ENCODE measurements around the gene ZNF215. TPM values are rescaled to one million over a fixed set of nuclear protein-coding genes. Genes with fewer than 3 reads are reported as not detected.

The ZNF215 gene
- total and polyA plus RNA-seq, 2 donors from 2014 or later, result 0.56 to 6.4 TPM

DNA sequence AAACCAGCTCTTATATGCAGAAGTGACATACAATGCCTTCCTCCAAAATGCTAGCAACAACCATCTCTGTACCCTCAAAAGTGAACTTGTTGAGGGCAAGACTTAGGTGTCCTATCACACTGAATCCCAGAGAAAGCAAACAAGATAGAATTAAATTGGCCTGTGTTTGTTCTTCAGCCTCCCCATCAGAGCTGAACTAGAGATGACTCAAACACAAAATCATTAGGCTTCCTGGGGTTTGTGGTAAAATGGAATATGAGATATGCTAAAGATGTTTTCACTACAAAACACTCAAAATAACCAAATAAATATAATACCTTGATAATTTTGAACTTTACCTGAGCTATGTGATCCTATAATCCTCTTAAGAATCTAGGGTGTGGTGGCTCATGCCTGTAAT lies 62.3 kb downstream of the ZNF215 start:
- Histone ChIP-seq H3K27ac (ENCODE audit: low read depth in 2 of 2, low read length in 2 of 2) (no peak overlapping the region), H3K9ac (ENCODE audit: low read length in 3 of 3) (no peak overlapping the region), H3K36me3 (ENCODE audit: control insufficient read depth in 2 of 3, insufficient read depth in 3 of 3, low read length in 3 of 3) (no peaks in the 10 kb centered on the region), H3K4me1 (ENCODE audit: control insufficient read depth in 2 of 3, insufficient read depth in 2 of 3, low read depth in 1 of 3, low read length in 3 of 3) (no peaks in the 10 kb centered on the region), H3K27me3 (ENCODE audit: control insufficient read depth, insufficient read depth, low read length) (no peaks in the 10 kb centered on the region), H3K9me3 (ENCODE audit: control insufficient read depth in 2 of 3, insufficient read depth in 1 of 3, low read length in 3 of 3) (peaks cover 0 to 5% (median 0%) of the 10 kb centered on the region in 3 donors), H3K4me3 (ENCODE audit: low read length in 3 of 3) (no peak overlapping the region)
- intact Hi-C loops (cut with DNase I), result no loop called here
- TF ChIP-seq, protein P1, sequence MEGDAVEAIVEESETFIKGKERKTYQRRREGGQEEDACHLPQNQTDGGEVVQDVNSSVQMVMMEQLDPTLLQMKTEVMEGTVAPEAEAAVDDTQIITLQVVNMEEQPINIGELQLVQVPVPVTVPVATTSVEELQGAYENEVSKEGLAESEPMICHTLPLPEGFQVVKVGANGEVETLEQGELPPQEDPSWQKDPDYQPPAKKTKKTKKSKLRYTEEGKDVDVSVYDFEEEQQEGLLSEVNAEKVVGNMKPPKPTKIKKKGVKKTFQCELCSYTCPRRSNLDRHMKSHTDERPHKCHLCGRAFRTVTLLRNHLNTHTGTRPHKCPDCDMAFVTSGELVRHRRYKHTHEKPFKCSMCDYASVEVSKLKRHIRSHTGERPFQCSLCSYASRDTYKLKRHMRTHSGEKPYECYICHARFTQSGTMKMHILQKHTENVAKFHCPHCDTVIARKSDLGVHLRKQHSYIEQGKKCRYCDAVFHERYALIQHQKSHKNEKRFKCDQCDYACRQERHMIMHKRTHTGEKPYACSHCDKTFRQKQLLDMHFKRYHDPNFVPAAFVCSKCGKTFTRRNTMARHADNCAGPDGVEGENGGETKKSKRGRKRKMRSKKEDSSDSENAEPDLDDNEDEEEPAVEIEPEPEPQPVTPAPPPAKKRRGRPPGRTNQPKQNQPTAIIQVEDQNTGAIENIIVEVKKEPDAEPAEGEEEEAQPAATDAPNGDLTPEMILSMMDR (IDR thresholded peaks at IDR 0.05; ENCODE audit: borderline replicate concordance, extremely low read depth, insufficient read depth), result no peak
- DNase-seq, result no peak
- FAIRE-seq, result no peak

GRCh38 chr11:6991227-6991626 lies 65.0 kb downstream of the ZNF215 start:
- H3K4me1 ChIP-seq (ENCODE audit: control insufficient read depth in 2 of 3, insufficient read depth in 2 of 3, low read depth in 1 of 3, low read length in 3 of 3), result no peaks in the 10 kb centered on the region
- H3K36me3 ChIP-seq (ENCODE audit: control insufficient read depth in 2 of 3, insufficient read depth in 3 of 3, low read length in 3 of 3), result no peaks in the 10 kb centered on the region
- intact Hi-C loops (cut with DNase I), result no loop called here
- DNase-seq (no peak), FAIRE-seq (no peak)
- no peak overlapping the region for H3K27ac ChIP-seq (ENCODE audit: low read depth in 2 of 2, low read length in 2 of 2)
- no peaks in the 10 kb centered on the region for H3K27me3 ChIP-seq (ENCODE audit: control insufficient read depth, insufficient read depth, low read length)
- no peak overlapping the region for H3K9ac ChIP-seq (ENCODE audit: low read length in 3 of 3)
- H3K4me3 ChIP-seq (ENCODE audit: low read length in 3 of 3), result no peak overlapping the region
- TF ChIP-seq, protein P1 (IDR thresholded peaks at IDR 0.05; ENCODE audit: borderline replicate concordance, extremely low read depth, insufficient read depth), result no peak
- H3K9me3 ChIP-seq (ENCODE audit: control insufficient read depth in 2 of 3, insufficient read depth in 1 of 3, low read length in 3 of 3), result peaks cover 0 to 4% (median 0%) of the 10 kb centered on the region in 3 donors

DNA sequence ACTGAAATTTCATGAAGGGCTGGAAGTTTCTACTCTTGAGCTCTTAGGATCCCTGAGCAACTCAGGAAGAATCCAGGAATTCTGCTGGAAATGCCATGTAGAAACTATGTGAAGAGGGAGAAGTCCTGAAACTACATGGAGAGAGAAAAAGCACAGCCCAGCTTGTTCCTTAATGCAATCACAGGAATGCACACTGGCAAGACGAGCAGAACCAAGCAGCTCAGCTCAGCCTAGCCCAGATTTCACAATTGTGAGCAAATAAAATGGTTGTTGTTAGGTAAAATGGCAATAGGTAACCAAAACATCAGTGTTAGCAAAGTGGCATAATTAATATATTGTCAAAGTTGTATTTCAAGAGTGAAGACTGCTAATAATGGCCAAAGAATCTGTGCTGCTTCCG lies 65.8 kb downstream of the ZNF215 start:
- Histone ChIP-seq H3K9me3 (ENCODE audit: control insufficient read depth in 2 of 3, insufficient read depth in 1 of 3, low read length in 3 of 3) (no peaks in the 10 kb centered on the region), H3K4me3 (ENCODE audit: low read length in 3 of 3) (no peak overlapping the region), H3K4me1 (ENCODE audit: control insufficient read depth in 2 of 3, insufficient read depth in 2 of 3, low read depth in 1 of 3, low read length in 3 of 3) (no peaks in the 10 kb centered on the region), H3K27ac (ENCODE audit: low read depth in 2 of 2, low read length in 2 of 2) (no peak overlapping the region), H3K36me3 (ENCODE audit: control insufficient read depth in 2 of 3, insufficient read depth in 3 of 3, low read length in 3 of 3) (no peaks in the 10 kb centered on the region), H3K27me3 (ENCODE audit: control insufficient read depth, insufficient read depth, low read length) (no peaks in the 10 kb centered on the region), H3K9ac (ENCODE audit: low read length in 3 of 3) (no peak overlapping the region)
- FAIRE-seq, result no peak
- intact Hi-C loops (cut with DNase I), result no loop called here
- no peak for DNase-seq
- TF ChIP-seq, protein P1 (IDR thresholded peaks at IDR 0.05; ENCODE audit: borderline replicate concordance, extremely low read depth, insufficient read depth), result no peak

All from kidney (tissue), 14 donors.